Prostate gland (tissue), 2 donors: ENCODE results near the gene SAP30L. TPM values are rescaled to one million over a fixed set of nuclear protein-coding genes. Genes with fewer than 3 reads are reported as not detected.

Experiments used
- DNase-seq: peaks from one replicate; pipeline ENCODE4 v3.0.0-alpha.2; 2019; ENCODE audit warnings: low spot score
- H3K27ac ChIP-seq, 2 donors: fragments of 200-600 bp; sonication (generic); 2 replicates each; pipeline ENCODE4 v1.5.1; 2017 to 2019
- H3K27me3 ChIP-seq: fragments of 200-600 bp; sonication (generic); replicated peaks from 2 replicates; pipeline ENCODE4 v1.5.1; 2019; ENCODE audit not compliant: insufficient read depth
- H3K36me3 ChIP-seq, 2 donors: fragments of 200-600 bp; sonication (generic); 1 replicate in 1 of 2; 2 replicates in 1 of 2; pipeline versions ENCODE4 v1.5.1 to v1.8.1; 2017 to 2019
- H3K4me1 ChIP-seq: fragments of 200-600 bp; sonication (generic); replicated peaks from 2 replicates; pipeline ENCODE4 v1.5.1; 2019
- H3K4me3 ChIP-seq, 2 donors: fragments of 200-600 bp; sonication (generic); 2 replicates each; pipeline ENCODE4 v1.5.1; 2017 to 2019
- H3K9me3 ChIP-seq: fragments of 200-600 bp; sonication (generic); 2 replicates; pipeline ENCODE4 v1.5.1; 2017
- POLR2A ChIP-seq: fragments of 450-650 bp; IDR thresholded peaks from one replicate; pipeline ENCODE4 v1.6.1; 2016; ENCODE audit warnings: antibody characterized with exemption, mild to moderate bottlenecking
- POLR2AphosphoS5 ChIP-seq: sonication (generic); formaldehyde crosslinking; IDR thresholded peaks from one replicate; pipeline ENCODE4 v1.6.1; 2017; ENCODE audit warnings: antibody characterized with exemption
- WGBS: methylation state at CpG from one replicate; pipeline ENCODE4 v1.1.5; 2018; 5-methylcytosine and 5-hydroxymethylcytosine counted together
- intact Hi-C: fragments of 100-400 bp; cut with DNase I; formaldehyde crosslinking; loops from one replicate; pipeline ENCODE4 v1.14.2; 2022
- total RNA-seq, 2 donors: library from RNA; depleted of rRNA; stranded (reverse); fragments of >200 nt; gene quantifications; one replicate each; pipeline ENCODE4 v1.1.0, GENCODE V29; 2016
- TF ChIP-seq, protein P1 (sequence below), 4 experiments: fragments of 200-600 bp in 2 of 4; fragments of 450-650 bp in 2 of 4; sonication (generic) in 2 of 4; IDR thresholded peaks; 1 replicate in 3 of 4; 2 replicates in 1 of 4; pipeline ENCODE4 v1.5.1; 2016 to 2019; ENCODE audit warnings: antibody characterized with exemption in 4 of 4, mild to moderate bottlenecking in 2 of 4, moderate library complexity in 2 of 4

The SAP30L gene
- total RNA-seq, 2 donors from 2014 or later = 33.8 to 35.9 TPM

DNA sequence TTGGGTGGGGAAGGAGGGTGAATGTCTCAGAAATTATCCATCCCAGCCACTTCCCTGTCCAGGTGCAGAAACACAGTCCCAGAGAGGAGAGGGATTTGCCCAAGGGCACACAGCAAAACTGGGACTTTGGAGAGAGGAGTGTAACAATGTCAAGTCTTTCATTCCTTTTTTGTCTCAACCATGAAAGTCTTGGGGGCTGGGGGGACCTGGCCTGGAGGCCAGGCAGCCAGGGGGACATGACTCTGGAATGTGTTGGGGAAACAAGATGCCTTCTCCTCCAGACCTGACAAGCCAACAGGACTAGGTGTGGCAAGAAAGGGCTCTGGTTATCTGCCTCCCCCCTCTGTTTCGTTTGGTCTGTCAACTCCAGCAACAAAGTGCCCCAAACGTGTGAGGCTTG lies 46.1 kb downstream of the SAP30L start:
- Histone ChIP-seq H3K27ac (no peak overlapping the region), H3K36me3 (no peaks in the 10 kb centered on the region), H3K4me3 (no peak overlapping the region), H3K9me3 (no peaks in the 10 kb centered on the region), H3K4me1 (no peaks in the 10 kb centered on the region), H3K27me3 (peaks cover 7% of the 10 kb centered on the region)
- WGBS = 63% methylated on average over 2 of the region's 2 CpGs
- intact Hi-C loops = no loop called here
- TF ChIP-seq, protein P1, sequence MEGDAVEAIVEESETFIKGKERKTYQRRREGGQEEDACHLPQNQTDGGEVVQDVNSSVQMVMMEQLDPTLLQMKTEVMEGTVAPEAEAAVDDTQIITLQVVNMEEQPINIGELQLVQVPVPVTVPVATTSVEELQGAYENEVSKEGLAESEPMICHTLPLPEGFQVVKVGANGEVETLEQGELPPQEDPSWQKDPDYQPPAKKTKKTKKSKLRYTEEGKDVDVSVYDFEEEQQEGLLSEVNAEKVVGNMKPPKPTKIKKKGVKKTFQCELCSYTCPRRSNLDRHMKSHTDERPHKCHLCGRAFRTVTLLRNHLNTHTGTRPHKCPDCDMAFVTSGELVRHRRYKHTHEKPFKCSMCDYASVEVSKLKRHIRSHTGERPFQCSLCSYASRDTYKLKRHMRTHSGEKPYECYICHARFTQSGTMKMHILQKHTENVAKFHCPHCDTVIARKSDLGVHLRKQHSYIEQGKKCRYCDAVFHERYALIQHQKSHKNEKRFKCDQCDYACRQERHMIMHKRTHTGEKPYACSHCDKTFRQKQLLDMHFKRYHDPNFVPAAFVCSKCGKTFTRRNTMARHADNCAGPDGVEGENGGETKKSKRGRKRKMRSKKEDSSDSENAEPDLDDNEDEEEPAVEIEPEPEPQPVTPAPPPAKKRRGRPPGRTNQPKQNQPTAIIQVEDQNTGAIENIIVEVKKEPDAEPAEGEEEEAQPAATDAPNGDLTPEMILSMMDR (IDR thresholded peaks at IDR 0.05) = no peak
- TF ChIP-seq POLR2AphosphoS5 = no peak
- TF ChIP-seq POLR2A = no peak
- no peak for DNase-seq

DNA sequence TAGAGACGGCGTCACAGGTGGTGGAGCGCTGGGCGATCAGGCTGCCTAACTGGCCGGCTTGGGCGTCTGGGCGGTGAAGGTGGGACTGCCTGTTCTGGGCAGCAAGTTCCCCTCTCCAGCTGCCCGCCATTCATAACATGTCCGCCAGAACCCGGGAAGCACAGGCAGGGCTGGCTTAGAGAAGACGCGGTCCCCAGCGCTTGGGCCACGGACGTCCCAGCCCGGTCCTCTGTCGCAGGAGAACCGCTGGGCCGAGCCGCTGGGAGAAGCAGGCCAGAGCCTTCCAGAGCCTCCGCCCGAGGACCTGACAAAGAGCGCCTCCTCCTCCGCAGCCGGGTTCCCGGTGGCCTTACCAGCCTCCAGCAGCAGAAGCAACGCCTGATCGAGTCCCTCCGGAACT lies 47.5 kb downstream of the SAP30L start:
- Histone ChIP-seq H3K9me3 (no peaks in the 10 kb centered on the region), H3K27me3 (peaks cover 7% of the 10 kb centered on the region), H3K4me3 (no peak overlapping the region), H3K36me3 (no peaks in the 10 kb centered on the region), H3K4me1 (no peaks in the 10 kb centered on the region), H3K27ac (no peak overlapping the region)
- TF ChIP-seq, protein P1 (IDR thresholded peaks at IDR 0.05) = no peak
- no peak for TF ChIP-seq POLR2AphosphoS5
- no peak for TF ChIP-seq POLR2A
- WGBS = 47% methylated on average over 29 of the region's 29 CpGs
- intact Hi-C loops = no loop called here
- no peak for DNase-seq

DNA sequence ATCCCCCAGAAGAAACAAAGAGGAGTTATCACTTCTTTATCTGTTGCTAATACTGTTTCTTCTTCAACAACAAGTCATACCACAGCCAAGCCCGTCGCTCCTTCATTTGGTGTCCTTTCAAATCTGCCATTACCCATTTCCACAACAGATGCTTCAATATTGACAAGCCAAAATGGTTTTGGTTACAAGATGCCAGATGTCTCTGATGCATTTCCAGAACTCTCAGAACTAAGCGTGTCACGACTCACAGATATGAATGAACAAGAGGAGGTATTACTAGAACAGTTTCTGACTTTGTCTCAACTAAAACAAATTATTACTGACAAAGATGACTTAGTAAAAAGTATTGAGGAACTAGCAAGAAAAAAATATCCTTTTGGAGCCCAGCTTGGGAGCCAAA lies 48.2 kb downstream of the SAP30L start:
- Histone ChIP-seq H3K27ac (no peak overlapping the region), H3K4me1 (no peaks in the 10 kb centered on the region), H3K9me3 (no peaks in the 10 kb centered on the region), H3K27me3 (peaks cover 7% of the 10 kb centered on the region), H3K36me3 (no peaks in the 10 kb centered on the region), H3K4me3 (no peak overlapping the region)
- 82% methylated on average over 4 of the region's 4 CpGs for WGBS
- no peak for DNase-seq
- intact Hi-C loops = no loop called here
- TF ChIP-seq POLR2A (no peak), POLR2AphosphoS5 (no peak)
- TF ChIP-seq, protein P1 (IDR thresholded peaks at IDR 0.05) = no peak

DNA sequence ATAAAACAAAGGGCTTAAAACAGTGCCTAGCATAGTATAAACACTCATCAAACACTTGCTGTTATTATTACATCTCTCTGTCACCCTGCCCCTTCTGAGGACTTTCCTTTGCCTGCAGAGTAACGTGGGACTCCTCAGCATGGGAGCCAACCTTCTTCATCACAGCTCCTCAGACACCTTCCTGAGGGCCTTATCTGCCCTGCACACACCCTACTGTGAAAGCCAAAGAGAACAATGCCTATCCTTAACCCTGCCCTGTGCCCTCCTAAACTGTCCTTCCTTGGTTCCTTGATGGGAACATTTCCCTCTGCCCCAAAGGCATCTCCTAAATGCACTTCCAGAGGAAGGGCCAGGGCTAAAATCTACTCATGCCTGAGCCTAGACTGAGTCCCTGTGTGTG lies 52.8 kb downstream of the SAP30L start:
- H3K4me3 ChIP-seq = no peak overlapping the region
- no peak for DNase-seq
- no peaks in the 10 kb centered on the region for H3K9me3 ChIP-seq
- H3K36me3 ChIP-seq = no peaks in the 10 kb centered on the region
- peaks cover 7% of the 10 kb centered on the region for H3K27me3 ChIP-seq
- no peak overlapping the region for H3K27ac ChIP-seq
- WGBS = 79% methylated on average over 1 of the region's 1 CpG
- H3K4me1 ChIP-seq = no peaks in the 10 kb centered on the region
- no peak for TF ChIP-seq POLR2A
- TF ChIP-seq POLR2AphosphoS5 = no peak
- TF ChIP-seq, protein P1 (IDR thresholded peaks at IDR 0.05) = no peak
- intact Hi-C loops = no loop called here

DNA sequence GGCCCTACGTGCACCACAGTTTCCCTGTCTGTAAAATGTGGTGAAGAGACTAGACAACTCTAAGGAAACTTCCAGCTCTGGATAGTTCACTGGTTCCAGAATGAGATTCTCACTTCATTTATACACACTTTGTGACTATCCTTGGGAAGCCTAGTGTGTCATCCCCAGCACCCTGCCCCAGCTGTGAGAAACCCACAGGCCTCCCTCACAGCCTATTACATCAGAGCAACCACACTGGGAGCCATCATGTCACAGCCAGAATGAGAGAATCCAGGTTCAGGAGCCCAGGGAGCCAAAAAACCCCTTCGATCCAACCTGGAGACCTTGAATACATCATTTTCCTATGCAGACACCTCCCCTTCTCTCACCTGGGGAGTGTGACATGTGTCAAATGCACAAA lies 53.2 kb downstream of the SAP30L start:
- Histone ChIP-seq H3K9me3 (no peaks in the 10 kb centered on the region), H3K4me3 (no peak overlapping the region), H3K27me3 (peaks cover 7% of the 10 kb centered on the region), H3K4me1 (no peaks in the 10 kb centered on the region), H3K36me3 (no peaks in the 10 kb centered on the region), H3K27ac (no peak overlapping the region)
- DNase-seq = no peak
- 92% methylated on average over 2 of the region's 2 CpGs for WGBS
- TF ChIP-seq, protein P1 (IDR thresholded peaks at IDR 0.05) = no peak
- TF ChIP-seq POLR2AphosphoS5 = no peak
- no peak for TF ChIP-seq POLR2A
- intact Hi-C loops = no loop called here
